SK-N-SH treated with all-trans-retinoic acid at 6 μM for 48 hours (cell line): ENCODE data around the gene TMTC3.

Experiments
- ATAC-seq: fragments of 200-7000 bp; cut with Tn5 transposase; 3 replicates; pipeline ENCODE4 v1.9.1; 2020; ENCODE audit warnings: mild to moderate bottlenecking, moderate library complexity
- ARNTL ChIP-seq: fragments of 450-650 bp; formaldehyde crosslinking; IDR thresholded peaks from 2 replicates; pipeline ENCODE4 v1.5.0; 2020; ENCODE audit warnings: low read depth, mild to moderate bottlenecking, moderate library complexity, borderline replicate concordance
- BACH2 ChIP-seq: fragments of 250-450 bp; sonication (Bioruptor Pico); IDR thresholded peaks from 2 replicates; pipeline ENCODE4 v1.9.0; 2021; ENCODE audit warnings: mild to moderate bottlenecking, borderline replicate concordance
- CSDC2 ChIP-seq: fragments of 250-450 bp; sonication (Bioruptor Pico); IDR thresholded peaks from 2 replicates; pipeline ENCODE4 v1.5.0; 2020; ENCODE audit warnings: mild to moderate bottlenecking, moderate library complexity
- ESRRG ChIP-seq: fragments of 250-450 bp; sonication (Bioruptor Pico); IDR thresholded peaks from 2 replicates; pipeline ENCODE4 v1.6.1; 2021; ENCODE audit warnings: mild to moderate bottlenecking
- GLIS3 ChIP-seq: fragments of 250-450 bp; sonication (Bioruptor Pico); IDR thresholded peaks from 2 replicates; pipeline ENCODE4 v1.5.0; 2020; ENCODE audit warnings: mild to moderate bottlenecking, moderate library complexity
- ISL1 ChIP-seq: fragments of 250-450 bp; sonication (Bioruptor Pico); IDR thresholded peaks from 2 replicates; pipeline ENCODE4 v2.1.2; 2022; ENCODE audit warnings: mild to moderate bottlenecking, moderate library complexity
- OSR1 ChIP-seq: fragments of 250-450 bp; sonication (Bioruptor Pico); IDR thresholded peaks from 2 replicates; pipeline ENCODE4 v1.8.0; 2022; ENCODE audit warnings: moderate library complexity, mild to moderate bottlenecking, inconsistent platforms
- PPARA ChIP-seq: fragments of 250-450 bp; sonication (Bioruptor Pico); IDR thresholded peaks from 2 replicates; pipeline ENCODE4 v1.5.0; 2020; ENCODE audit warnings: mild to moderate bottlenecking, borderline replicate concordance
- RARB ChIP-seq: fragments of 250-450 bp; sonication (Bioruptor Pico); IDR thresholded peaks from 2 replicates; pipeline ENCODE4 v1.8.0; 2021; ENCODE audit warnings: mild to moderate bottlenecking, moderate library complexity
- TCF4 ChIP-seq: fragments of 250-450 bp; sonication (Bioruptor Pico); IDR thresholded peaks from 2 replicates; pipeline ENCODE4 v1.8.0; 2021; ENCODE audit warnings: mild to moderate bottlenecking, moderate library complexity, borderline replicate concordance
- TOX ChIP-seq: fragments of 250-450 bp; sonication (Bioruptor Pico); IDR thresholded peaks from 2 replicates; pipeline ENCODE4 v1.8.0; 2021; ENCODE audit warnings: mild to moderate bottlenecking, moderate library complexity, borderline replicate concordance
- ZFP3 ChIP-seq: fragments of 250-450 bp; sonication (Bioruptor Pico); IDR thresholded peaks from 2 replicates; pipeline ENCODE4 v1.5.0; 2020; ENCODE audit warnings: mild to moderate bottlenecking, moderate library complexity
- ZFP30 ChIP-seq: fragments of 450-650 bp; formaldehyde crosslinking; IDR thresholded peaks from 2 replicates; pipeline ENCODE4 v1.5.0; 2022; ENCODE audit warnings: mild to moderate bottlenecking, moderate library complexity
- ZNF565 ChIP-seq: fragments of 450-650 bp; formaldehyde crosslinking; conservative IDR thresholded peaks from 2 replicates; pipeline ENCODE4 v1.5.0; 2020; ENCODE audit warnings: low read depth, mild to moderate bottlenecking, moderate library complexity
- ZNF70 ChIP-seq: fragments of 450-650 bp; formaldehyde crosslinking; IDR thresholded peaks from 2 replicates; pipeline ENCODE4 v1.5.0; 2020; ENCODE audit warnings: mild to moderate bottlenecking, moderate library complexity
- ZNF8 ChIP-seq: fragments of 450-650 bp; formaldehyde crosslinking; IDR thresholded peaks from 2 replicates; pipeline ENCODE4 v1.5.0; 2020; ENCODE audit warnings: mild to moderate bottlenecking, moderate library complexity
- TF ChIP-seq, protein P1 (sequence below): fragments of 250-450 bp; sonication (Bioruptor Pico); IDR thresholded peaks from 2 replicates; pipeline ENCODE4 v1.5.1; 2020; ENCODE audit warnings: low read depth, mild to moderate bottlenecking, moderate library complexity
- TF ChIP-seq, protein P2 (sequence below): fragments of 250-450 bp; sonication (Bioruptor Pico); IDR thresholded peaks from 2 replicates; pipeline ENCODE4 v1.8.0; 2020; ENCODE audit warnings: mild to moderate bottlenecking, moderate library complexity, borderline replicate concordance
- TF ChIP-seq, protein P3 (sequence below): fragments of 250-450 bp; sonication (Bioruptor Pico); IDR thresholded peaks from 2 replicates; pipeline ENCODE4 v1.5.0; 2020; ENCODE audit warnings: mild to moderate bottlenecking, moderate library complexity

Gene TMTC3

DNA sequence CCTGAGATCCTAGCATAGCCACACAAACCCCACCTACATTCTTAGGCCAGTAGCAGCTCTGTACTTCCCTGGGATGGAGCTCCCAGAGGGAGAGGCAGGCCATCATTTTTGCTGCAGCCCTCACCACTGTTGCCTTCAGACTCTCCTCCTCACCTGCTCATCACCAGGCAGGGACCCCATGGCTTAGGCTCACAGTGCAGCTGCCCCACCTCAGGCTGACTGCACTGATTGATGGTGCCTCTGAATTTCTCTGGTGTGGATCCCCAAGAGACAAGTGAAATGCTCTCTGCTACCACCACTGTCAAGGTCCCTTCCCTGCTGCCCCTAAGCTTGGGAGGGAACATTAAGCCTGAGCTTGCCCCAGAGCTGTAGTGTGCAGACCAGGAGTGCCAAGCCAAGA, 76.2 kb downstream of the TMTC3 start:
- no peak for ATAC-seq
- TF ChIP-seq ZFP30 (CRISPR knock-in tag) (no peak), CSDC2 (CRISPR knock-in tag) (no peak), TOX (CRISPR knock-in tag) (no peak), RARB (CRISPR knock-in tag) (no peak), PPARA (CRISPR knock-in tag) (no peak), ZNF70 (no peak), ISL1 (no peak)
- TF ChIP-seq, protein P1, sequence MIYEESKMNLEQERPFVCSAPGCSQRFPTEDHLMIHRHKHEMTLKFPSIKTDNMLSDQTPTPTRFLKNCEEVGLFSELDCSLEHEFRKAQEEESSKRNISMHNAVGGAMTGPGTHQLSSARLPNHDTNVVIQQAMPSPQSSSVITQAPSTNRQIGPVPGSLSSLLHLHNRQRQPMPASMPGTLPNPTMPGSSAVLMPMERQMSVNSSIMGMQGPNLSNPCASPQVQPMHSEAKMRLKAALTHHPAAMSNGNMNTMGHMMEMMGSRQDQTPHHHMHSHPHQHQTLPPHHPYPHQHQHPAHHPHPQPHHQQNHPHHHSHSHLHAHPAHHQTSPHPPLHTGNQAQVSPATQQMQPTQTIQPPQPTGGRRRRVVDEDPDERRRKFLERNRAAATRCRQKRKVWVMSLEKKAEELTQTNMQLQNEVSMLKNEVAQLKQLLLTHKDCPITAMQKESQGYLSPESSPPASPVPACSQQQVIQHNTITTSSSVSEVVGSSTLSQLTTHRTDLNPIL (CRISPR knock-in tag): no peak
- TF ChIP-seq, all 23 proteins: peak for 0

DNA sequence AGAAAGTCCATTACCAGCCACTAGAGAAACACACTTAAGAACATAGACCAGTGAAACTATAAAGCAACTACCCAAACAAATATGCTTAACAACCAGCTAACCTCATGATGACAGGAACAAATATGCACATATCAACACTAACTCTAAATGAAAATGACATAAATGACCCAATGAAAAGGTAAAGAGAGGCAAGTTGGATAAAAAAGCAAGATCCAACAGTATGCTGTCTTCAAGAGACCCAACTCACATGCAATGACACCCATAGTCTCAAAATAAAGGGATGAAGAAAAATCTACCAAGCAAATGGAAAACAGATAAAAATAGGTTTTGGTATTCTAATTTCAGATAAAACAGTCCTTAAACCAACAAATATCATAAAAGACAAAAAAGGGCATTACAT, 77.8 kb downstream of the TMTC3 start:
- no peak for ATAC-seq
- TF ChIP-seq, protein P2, sequence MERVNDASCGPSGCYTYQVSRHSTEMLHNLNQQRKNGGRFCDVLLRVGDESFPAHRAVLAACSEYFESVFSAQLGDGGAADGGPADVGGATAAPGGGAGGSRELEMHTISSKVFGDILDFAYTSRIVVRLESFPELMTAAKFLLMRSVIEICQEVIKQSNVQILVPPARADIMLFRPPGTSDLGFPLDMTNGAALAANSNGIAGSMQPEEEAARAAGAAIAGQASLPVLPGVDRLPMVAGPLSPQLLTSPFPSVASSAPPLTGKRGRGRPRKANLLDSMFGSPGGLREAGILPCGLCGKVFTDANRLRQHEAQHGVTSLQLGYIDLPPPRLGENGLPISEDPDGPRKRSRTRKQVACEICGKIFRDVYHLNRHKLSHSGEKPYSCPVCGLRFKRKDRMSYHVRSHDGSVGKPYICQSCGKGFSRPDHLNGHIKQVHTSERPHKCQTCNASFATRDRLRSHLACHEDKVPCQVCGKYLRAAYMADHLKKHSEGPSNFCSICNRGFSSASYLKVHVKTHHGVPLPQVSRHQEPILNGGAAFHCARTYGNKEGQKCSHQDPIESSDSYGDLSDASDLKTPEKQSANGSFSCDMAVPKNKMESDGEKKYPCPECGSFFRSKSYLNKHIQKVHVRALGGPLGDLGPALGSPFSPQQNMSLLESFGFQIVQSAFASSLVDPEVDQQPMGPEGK (CRISPR knock-in tag): no peak
- TF ChIP-seq ZNF70 (no peak), OSR1 (no peak)

DNA sequence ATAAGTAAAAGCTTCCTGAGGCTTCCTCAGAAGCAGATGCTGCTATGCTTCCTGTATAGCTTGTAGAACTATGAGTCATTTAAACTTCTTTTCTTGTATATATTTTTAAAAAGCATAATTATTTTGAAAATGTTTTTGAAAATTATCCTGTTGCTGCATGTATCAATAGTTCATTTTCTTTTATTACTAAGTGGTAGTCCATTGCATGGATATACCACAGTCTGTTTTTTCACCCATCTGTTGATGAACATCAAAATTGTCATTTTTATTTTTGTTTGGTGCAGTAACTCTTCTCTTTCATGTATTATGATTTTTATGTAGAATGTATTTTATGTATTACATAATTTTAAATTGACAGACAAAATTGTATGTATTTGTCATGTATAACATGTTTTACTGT, 81.4 kb downstream of the TMTC3 start:
- peak; percentile 99 for TF ChIP-seq ZNF8 (CRISPR knock-in tag)
- no peak for TF ChIP-seq GLIS3
- ATAC-seq: no peak

DNA sequence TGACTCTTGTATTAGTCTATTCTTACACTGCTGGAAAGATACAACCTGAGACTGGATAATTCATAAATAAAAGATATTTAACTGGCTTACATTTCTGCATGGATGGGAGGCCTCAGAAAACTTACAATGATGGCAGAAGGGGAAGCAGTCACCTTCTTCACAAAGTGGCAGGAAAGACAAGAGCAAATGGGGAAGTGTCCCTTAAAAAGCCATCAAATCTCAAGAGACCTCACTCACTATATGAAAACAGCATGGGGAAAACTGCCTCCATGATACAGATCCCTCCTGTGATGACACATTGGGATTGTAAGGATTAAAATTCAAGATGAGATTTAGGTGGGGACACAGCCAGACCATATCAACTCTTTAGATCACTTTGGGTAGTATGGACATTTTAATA, 83.7 kb downstream of the TMTC3 start:
- no peak for ATAC-seq

DNA sequence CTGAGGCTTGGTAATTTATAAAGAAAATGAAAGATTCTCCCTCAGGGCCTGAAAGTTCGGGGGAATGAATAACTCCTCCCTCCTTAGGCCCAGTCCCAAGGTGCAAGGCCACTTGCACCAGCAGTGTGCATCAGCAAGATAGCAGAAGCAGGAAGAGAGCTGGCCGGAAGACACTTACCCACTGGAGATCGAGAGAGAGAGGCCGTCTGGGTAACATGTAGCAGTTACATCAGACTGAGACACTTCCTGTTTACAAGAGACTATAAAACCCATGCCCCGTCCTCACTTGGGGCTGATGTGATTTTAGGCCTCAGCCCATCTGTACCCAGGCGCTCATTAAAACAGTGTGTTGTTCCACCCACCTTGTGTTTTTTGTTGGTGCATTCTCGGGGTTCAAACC, 85.2 kb downstream of the TMTC3 start:
- ATAC-seq: no peak
- TF ChIP-seq ZNF70: no peak
- no peak for TF ChIP-seq ISL1
- TF ChIP-seq TOX (CRISPR knock-in tag): no peak
- no peak for TF ChIP-seq ESRRG (CRISPR knock-in tag)
- TF ChIP-seq ZNF565 (CRISPR knock-in tag): no peak
- TF ChIP-seq PPARA (CRISPR knock-in tag): no peak
- no peak for TF ChIP-seq ARNTL
- TF ChIP-seq ZNF8 (CRISPR knock-in tag): no peak
- no peak for TF ChIP-seq CSDC2 (CRISPR knock-in tag)
- TF ChIP-seq RARB (CRISPR knock-in tag): no peak
- no peak for TF ChIP-seq ZFP3
- TF ChIP-seq BACH2 (CRISPR knock-in tag): no peak
- TF ChIP-seq, protein P2 (CRISPR knock-in tag): no peak
- TF ChIP-seq, protein P1 (CRISPR knock-in tag): no peak
- TF ChIP-seq, all 23 proteins: peak for 0

More for the DNA sequence above, 83.7 kb downstream of the TMTC3 start:
- TF ChIP-seq TOX (CRISPR knock-in tag) (no peak), ZFP3 (no peak), ZNF8 (CRISPR knock-in tag) (no peak), ZFP30 (CRISPR knock-in tag) (no peak), PPARA (CRISPR knock-in tag) (no peak), CSDC2 (CRISPR knock-in tag) (no peak), ESRRG (CRISPR knock-in tag) (no peak), ZNF70 (no peak), TCF4 (CRISPR knock-in tag) (no peak)
- TF ChIP-seq, protein P3, sequence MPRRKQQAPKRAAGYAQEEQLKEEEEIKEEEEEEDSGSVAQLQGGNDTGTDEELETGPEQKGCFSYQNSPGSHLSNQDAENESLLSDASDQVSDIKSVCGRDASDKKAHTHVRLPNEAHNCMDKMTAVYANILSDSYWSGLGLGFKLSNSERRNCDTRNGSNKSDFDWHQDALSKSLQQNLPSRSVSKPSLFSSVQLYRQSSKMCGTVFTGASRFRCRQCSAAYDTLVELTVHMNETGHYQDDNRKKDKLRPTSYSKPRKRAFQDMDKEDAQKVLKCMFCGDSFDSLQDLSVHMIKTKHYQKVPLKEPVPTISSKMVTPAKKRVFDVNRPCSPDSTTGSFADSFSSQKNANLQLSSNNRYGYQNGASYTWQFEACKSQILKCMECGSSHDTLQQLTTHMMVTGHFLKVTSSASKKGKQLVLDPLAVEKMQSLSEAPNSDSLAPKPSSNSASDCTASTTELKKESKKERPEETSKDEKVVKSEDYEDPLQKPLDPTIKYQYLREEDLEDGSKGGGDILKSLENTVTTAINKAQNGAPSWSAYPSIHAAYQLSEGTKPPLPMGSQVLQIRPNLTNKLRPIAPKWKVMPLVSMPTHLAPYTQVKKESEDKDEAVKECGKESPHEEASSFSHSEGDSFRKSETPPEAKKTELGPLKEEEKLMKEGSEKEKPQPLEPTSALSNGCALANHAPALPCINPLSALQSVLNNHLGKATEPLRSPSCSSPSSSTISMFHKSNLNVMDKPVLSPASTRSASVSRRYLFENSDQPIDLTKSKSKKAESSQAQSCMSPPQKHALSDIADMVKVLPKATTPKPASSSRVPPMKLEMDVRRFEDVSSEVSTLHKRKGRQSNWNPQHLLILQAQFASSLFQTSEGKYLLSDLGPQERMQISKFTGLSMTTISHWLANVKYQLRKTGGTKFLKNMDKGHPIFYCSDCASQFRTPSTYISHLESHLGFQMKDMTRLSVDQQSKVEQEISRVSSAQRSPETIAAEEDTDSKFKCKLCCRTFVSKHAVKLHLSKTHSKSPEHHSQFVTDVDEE (CRISPR knock-in tag): no peak
